Left ventricle myocardium inferior (tissue), 1 donor: ENCODE data around the gene KRT28. TPM values are rescaled to one million over a fixed set of nuclear protein-coding genes. Genes with fewer than 3 reads are reported as not detected.

Experiments
- DNase-seq: peaks from one replicate; pipeline ENCODE4 v3.0.0-alpha.2; 2020
- H3K27ac ChIP-seq: fragments of 200-600 bp; replicated peaks from 2 replicates; pipeline ENCODE4 v1.8.0; 2021
- H3K27me3 ChIP-seq: fragments of 200-600 bp; 2 replicates; pipeline ENCODE4 v1.8.0; 2021; ENCODE audit warnings: low read depth
- H3K36me3 ChIP-seq: fragments of 200-600 bp; 2 replicates; pipeline ENCODE4 v1.8.0; 2021
- H3K4me1 ChIP-seq: fragments of 200-600 bp; 2 replicates; pipeline ENCODE4 v1.8.0; 2021
- H3K4me3 ChIP-seq: fragments of 200-600 bp; 2 replicates; pipeline ENCODE4 v1.8.0; 2021; ENCODE audit warnings: mild to moderate bottlenecking, moderate library complexity
- H3K9me3 ChIP-seq: fragments of 200-600 bp; replicated peaks from 2 replicates; pipeline ENCODE4 v1.8.0; 2021
- intact Hi-C: fragments of 100-400 bp; cut with micrococcal nuclease; formaldehyde crosslinking; loops from one replicate; pipeline ENCODE4 v1.11.0; 2022
- total RNA-seq: library from RNA; stranded (reverse); fragmentation: NEBNext Ultra II Directional; extraction: Animal tissue kit (Norgen Biotek cat#: 25700); gene quantifications from one replicate; pipeline ENCODE4 v1.2.1, GENCODE V29; 2021
- TF ChIP-seq, protein P1 (sequence below): fragments of 200-600 bp; IDR thresholded peaks from 2 replicates; pipeline ENCODE4 v1.8.0; 2021; ENCODE audit warnings: antibody characterized with exemption, mild to moderate bottlenecking, borderline replicate concordance
- donor health status: DM: no; HTN: yes; CAD: no; lungs with severe emphysema.

The KRT28 gene
- total RNA-seq, 1 donor from 2014 or later = not detected

DNA sequence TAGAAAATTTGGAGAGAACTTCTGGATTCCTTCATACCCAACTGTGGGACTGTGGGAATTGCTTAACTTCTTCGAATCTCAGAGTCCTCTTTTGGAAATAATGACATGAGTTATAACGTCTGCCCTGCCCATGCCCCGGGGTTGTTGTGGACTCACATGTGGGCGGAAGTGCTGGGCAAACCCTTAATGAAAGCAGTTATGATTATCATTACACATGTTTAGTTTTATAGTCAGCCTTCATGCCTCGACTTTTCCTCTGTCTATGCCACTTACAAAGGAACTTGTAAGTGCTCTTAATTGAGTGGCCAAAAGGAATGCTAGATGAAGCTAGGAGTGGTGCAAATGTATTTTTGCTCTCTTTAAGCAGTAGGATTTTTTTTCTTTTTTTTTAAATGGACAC, 21.3 kb downstream of the KRT28 start:
- Histone ChIP-seq H3K4me1 (no peaks in the 10 kb centered on the region), H3K4me3 (no peak overlapping the region), H3K9me3 (no peaks in the 10 kb centered on the region), H3K27me3 (peaks cover 81% of the 10 kb centered on the region), H3K36me3 (no peaks in the 10 kb centered on the region), H3K27ac (no peak overlapping the region)
- intact Hi-C loops = no loop called here
- no peak for DNase-seq
- TF ChIP-seq, protein P1, sequence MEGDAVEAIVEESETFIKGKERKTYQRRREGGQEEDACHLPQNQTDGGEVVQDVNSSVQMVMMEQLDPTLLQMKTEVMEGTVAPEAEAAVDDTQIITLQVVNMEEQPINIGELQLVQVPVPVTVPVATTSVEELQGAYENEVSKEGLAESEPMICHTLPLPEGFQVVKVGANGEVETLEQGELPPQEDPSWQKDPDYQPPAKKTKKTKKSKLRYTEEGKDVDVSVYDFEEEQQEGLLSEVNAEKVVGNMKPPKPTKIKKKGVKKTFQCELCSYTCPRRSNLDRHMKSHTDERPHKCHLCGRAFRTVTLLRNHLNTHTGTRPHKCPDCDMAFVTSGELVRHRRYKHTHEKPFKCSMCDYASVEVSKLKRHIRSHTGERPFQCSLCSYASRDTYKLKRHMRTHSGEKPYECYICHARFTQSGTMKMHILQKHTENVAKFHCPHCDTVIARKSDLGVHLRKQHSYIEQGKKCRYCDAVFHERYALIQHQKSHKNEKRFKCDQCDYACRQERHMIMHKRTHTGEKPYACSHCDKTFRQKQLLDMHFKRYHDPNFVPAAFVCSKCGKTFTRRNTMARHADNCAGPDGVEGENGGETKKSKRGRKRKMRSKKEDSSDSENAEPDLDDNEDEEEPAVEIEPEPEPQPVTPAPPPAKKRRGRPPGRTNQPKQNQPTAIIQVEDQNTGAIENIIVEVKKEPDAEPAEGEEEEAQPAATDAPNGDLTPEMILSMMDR = no peak

DNA sequence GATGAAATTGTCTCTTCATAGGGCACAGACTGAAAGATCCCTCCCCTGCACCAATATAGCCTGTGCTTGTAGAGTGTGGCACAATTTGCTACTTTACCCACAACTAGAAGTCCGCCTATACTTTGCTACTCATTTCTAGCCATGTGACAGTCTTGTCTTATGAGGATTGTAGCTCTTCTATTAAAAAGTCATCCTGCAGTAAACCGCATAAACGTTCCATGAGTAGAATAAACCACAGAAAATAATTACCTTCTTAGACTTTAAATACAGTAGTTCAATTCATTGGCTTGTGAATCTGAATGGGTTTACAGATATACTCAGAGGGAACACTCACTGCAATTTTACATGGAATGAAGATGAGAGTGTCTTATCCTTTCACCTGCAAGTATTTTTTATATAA, 21.8 kb downstream of the KRT28 start:
- TF ChIP-seq, protein P1 = no peak
- Histone ChIP-seq H3K27ac (no peak overlapping the region), H3K9me3 (no peaks in the 10 kb centered on the region), H3K27me3 (peaks cover 80% of the 10 kb centered on the region), H3K36me3 (no peaks in the 10 kb centered on the region), H3K4me1 (no peaks in the 10 kb centered on the region), H3K4me3 (no peak overlapping the region)
- intact Hi-C loops = no loop called here
- DNase-seq = no peak

DNA sequence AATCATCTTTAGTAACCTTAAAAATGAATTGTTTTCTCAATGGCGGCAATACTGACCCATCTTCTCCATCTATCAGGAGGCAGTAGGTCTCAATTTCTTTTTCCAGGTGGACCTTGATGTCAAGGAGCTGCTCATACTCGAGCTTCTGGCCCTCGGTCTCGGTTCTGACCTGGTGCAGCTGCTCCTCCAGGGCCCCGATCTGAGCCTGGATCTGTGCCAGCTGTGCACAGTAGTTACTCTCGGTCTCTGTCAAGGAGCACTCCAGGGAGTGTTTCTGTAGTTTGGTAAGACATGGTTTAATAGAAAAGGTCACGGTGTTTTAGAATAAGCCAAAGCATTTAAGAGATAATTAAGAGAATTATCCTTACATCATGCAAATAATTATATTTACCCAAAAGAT, 22.3 kb downstream of the KRT28 start:
- Histone ChIP-seq H3K27me3 (peaks cover 83% of the 10 kb centered on the region), H3K9me3 (no peaks in the 10 kb centered on the region), H3K4me3 (no peak overlapping the region), H3K36me3 (no peaks in the 10 kb centered on the region), H3K27ac (no peak overlapping the region), H3K4me1 (no peaks in the 10 kb centered on the region)
- no peak for DNase-seq
- TF ChIP-seq, protein P1 = no peak
- intact Hi-C loops = no loop called here

GRCh38 chr17:40775945-40776344, 23.8 kb downstream of the KRT28 start:
- intact Hi-C loops = no loop called here
- Histone ChIP-seq H3K36me3 (no peaks in the 10 kb centered on the region), H3K4me1 (no peaks in the 10 kb centered on the region), H3K4me3 (no peak overlapping the region), H3K27ac (no peak overlapping the region), H3K9me3 (no peaks in the 10 kb centered on the region), H3K27me3 (peaks cover 83% of the 10 kb centered on the region)
- TF ChIP-seq, protein P1 = no peak
- DNase-seq = no peak

GRCh38 chr17:40772101-40772500, 27.7 kb downstream of the KRT28 start, which contains the start of gene KRT26:
Gene KRT26 (minus strand): TSS chr17:40772201. CDS start chr17:40772113, 88 bp downstream.
- Histone ChIP-seq H3K9me3 (no peaks in the 10 kb centered on the region), H3K4me3 (no peak within 1 kb of the TSS), H3K36me3 (no peaks in the 10 kb centered on the region), H3K27ac (no peak within 1 kb of the TSS), H3K4me1 (no peaks in the 10 kb centered on the region), H3K27me3 (peaks cover 50% of the 10 kb centered on the region)
- TF ChIP-seq, protein P1 = no peak
- no peak for DNase-seq
- intact Hi-C loops = no loop called here

DNA sequence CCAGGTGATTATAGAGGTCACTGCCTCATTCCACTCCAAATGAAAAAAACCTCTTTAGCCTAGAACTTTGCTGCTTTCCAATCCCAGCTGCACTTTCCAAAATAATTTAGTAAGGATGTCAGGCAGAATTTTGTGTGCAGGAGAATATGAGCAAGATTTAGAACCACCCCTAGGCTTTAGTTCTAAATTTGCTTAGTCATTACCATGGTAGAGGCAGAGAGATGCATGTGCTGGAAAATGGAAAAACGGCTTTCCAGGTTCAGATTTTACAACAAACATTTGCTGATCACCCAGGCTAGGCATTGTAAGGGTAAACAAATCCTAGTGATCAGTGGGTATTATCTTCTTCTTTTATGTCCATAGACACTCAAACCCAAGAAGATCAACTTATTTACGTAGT, 34.1 kb downstream of the KRT28 start:
- Histone ChIP-seq H3K9me3 (peaks cover 40% of the 10 kb centered on the region), H3K36me3 (no peaks in the 10 kb centered on the region), H3K4me1 (no peaks in the 10 kb centered on the region), H3K4me3 (no peak overlapping the region), H3K27ac (no peak overlapping the region), H3K27me3 (peaks cover 18% of the 10 kb centered on the region)
- DNase-seq = no peak
- TF ChIP-seq, protein P1 = no peak
- intact Hi-C loops = no loop called here
